Trophoblast cell (in vitro differentiated cells and primary cell): ENCODE results near the gene TCTN2.
A peak's percentile ranks its signal among the peaks of the same experiment; 100 is the strongest.

Source experiments
- DNase-seq, 2 donors: peaks; one replicate each; pipeline ENCODE4 v3.0.0-alpha.2; 2016
- H2AFZ ChIP-seq: 2 replicates; pipeline ENCODE4 v1.6.1; 2013; ENCODE audit warnings: low read length, moderate library complexity, mild to moderate bottlenecking; ENCODE audit not compliant: insufficient read depth, poor library complexity
- H2AK5ac ChIP-seq: 2 replicates; pipeline ENCODE4 v1.6.1; 2013; ENCODE audit warnings: mild to moderate bottlenecking, low read length
- H2BK120ac ChIP-seq: 2 replicates; pipeline ENCODE4 v1.6.1; 2013; ENCODE audit warnings: low read length, mild to moderate bottlenecking, moderate library complexity; ENCODE audit not compliant: insufficient read depth, poor library complexity
- H2BK12ac ChIP-seq: 2 replicates; pipeline ENCODE4 v1.6.1; 2013; ENCODE audit warnings: mild to moderate bottlenecking, low read length, moderate library complexity
- H2BK5ac ChIP-seq: 2 replicates; pipeline ENCODE4 v1.6.1; 2013; ENCODE audit warnings: low read length, low read depth, moderate library complexity, mild to moderate bottlenecking; ENCODE audit not compliant: poor library complexity
- H3K14ac ChIP-seq: 2 replicates; pipeline ENCODE4 v1.6.1; 2013; ENCODE audit warnings: mild to moderate bottlenecking, low read length
- H3K18ac ChIP-seq: 2 replicates; pipeline ENCODE4 v1.6.1; 2013; ENCODE audit warnings: mild to moderate bottlenecking, low read length
- H3K23ac ChIP-seq: 2 replicates; pipeline ENCODE4 v1.6.1; 2013; ENCODE audit warnings: low read length
- H3K27ac ChIP-seq: 2 replicates; pipeline ENCODE4 v1.5.1; 2013; ENCODE audit warnings: low read depth, mild to moderate bottlenecking, inconsistent platforms, low read length, moderate library complexity
- H3K27me3 ChIP-seq: 2 replicates; pipeline ENCODE4 v1.6.1; 2013; ENCODE audit warnings: inconsistent platforms, mild to moderate bottlenecking, low read length, moderate library complexity; ENCODE audit not compliant: insufficient read depth
- H3K36me3 ChIP-seq, 2 experiments: 1 replicate in 1 of 2; 2 replicates in 1 of 2; pipeline ENCODE4 v1.6.1; 2013; ENCODE audit warnings: low read length in 2 of 2, mild to moderate bottlenecking in 2 of 2, moderate library complexity in 1 of 2; ENCODE audit not compliant: insufficient read depth in 2 of 2, control insufficient read depth in 1 of 2
- H3K4ac ChIP-seq: 2 replicates; pipeline ENCODE4 v1.6.1; 2013; ENCODE audit warnings: low read depth, mild to moderate bottlenecking, low read length, moderate library complexity
- H3K4me1 ChIP-seq, 2 experiments: 1 replicate in 1 of 2; 2 replicates in 1 of 2; pipeline ENCODE4 v1.6.1; 2013; ENCODE audit warnings: low read length in 2 of 2, mild to moderate bottlenecking in 2 of 2, moderate library complexity in 1 of 2; ENCODE audit not compliant: insufficient read depth in 2 of 2, control insufficient read depth in 1 of 2
- H3K4me2 ChIP-seq: 2 replicates; pipeline ENCODE4 v1.6.1; 2013; ENCODE audit warnings: inconsistent platforms, mild to moderate bottlenecking, low read length, moderate library complexity
- H3K4me3 ChIP-seq: 2 replicates; pipeline ENCODE4 v1.5.1; 2013; ENCODE audit warnings: mild to moderate bottlenecking, low read depth, low read length, inconsistent platforms
- H3K79me1 ChIP-seq: one replicate; pipeline ENCODE4 v1.6.1; 2013; ENCODE audit warnings: low read length
- H3K79me2 ChIP-seq: 2 replicates; pipeline ENCODE4 v1.6.1; 2013; ENCODE audit warnings: low read length, mild to moderate bottlenecking; ENCODE audit not compliant: control insufficient read depth, insufficient read depth, poor library complexity
- H3K9ac ChIP-seq: 2 replicates; pipeline ENCODE4 v1.6.1; 2013; ENCODE audit warnings: mild to moderate bottlenecking, low read length
- H3K9me3 ChIP-seq: 2 replicates; pipeline ENCODE4 v1.6.1; 2013; ENCODE audit warnings: low read depth, mild to moderate bottlenecking, control low read depth, inconsistent platforms, low read length; ENCODE audit not compliant: insufficient read depth
- H4K12ac ChIP-seq: 2 replicates; pipeline ENCODE4 v1.6.1; 2013; ENCODE audit warnings: low read depth, mild to moderate bottlenecking, low read length, moderate library complexity
- H4K8ac ChIP-seq: 2 replicates; pipeline ENCODE4 v1.6.1; 2013; ENCODE audit warnings: low read depth, mild to moderate bottlenecking, low read length, moderate library complexity
- H4K91ac ChIP-seq: one replicate; pipeline ENCODE4 v1.6.1; 2013; ENCODE audit warnings: low read depth, mild to moderate bottlenecking, low read length, moderate library complexity
- WGBS: extraction: QIAGEN DNeasy Blood & Tissue Kit; methylation state at CpG from one replicate; pipeline ENCODE4 v1.1.7; 2013; ENCODE audit warnings: missing lambda C conversion rate; ENCODE audit not compliant: insufficient read length, insufficient coverage; ENCODE audit errors: extremely low coverage; 5-methylcytosine and 5-hydroxymethylcytosine counted together

The TCTN2 gene

DNA sequence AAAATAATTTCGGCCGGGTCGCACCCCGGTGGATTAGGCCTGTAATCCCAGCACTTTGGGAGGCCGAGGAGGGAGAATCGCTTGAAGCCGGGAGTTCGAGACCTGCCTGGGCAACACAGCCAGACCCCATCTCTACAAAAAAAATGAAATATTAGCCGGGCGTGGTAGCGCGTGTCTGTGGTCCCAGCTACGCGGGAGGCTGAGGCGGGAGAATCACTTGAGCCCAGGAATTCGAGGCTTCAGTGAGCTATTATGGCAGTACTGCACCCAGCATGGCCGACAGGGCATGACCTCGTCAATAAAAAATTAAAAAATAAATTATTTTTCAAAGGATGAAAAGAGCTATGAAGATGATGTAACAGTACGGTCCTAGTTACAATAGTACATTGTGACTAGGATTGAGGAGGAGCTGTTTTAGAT, 36.8 kb upstream of the TCTN2 start:
- H3K4ac ChIP-seq = peak overlapping the region; percentile 98
- H3K4me1 ChIP-seq = peaks cover 0 to 4% of the 10 kb centered on the region in 2 experiments
- H4K8ac ChIP-seq = peak overlapping the region; percentile 97
- peak overlapping the region; percentile 72 for H2AK5ac ChIP-seq
- no peak overlapping the region for H3K23ac ChIP-seq
- peak overlapping the region; percentile 96 for H3K9ac ChIP-seq
- peak overlapping the region; percentile 90 for H3K4me2 ChIP-seq
- peak overlapping the region; percentile 54 for H2BK12ac ChIP-seq
- H3K4me3 ChIP-seq = peak overlapping the region; percentile 94
- peak overlapping the region; percentile 92 for H4K12ac ChIP-seq
- H2BK5ac ChIP-seq = no peak overlapping the region
- H3K79me1 ChIP-seq = peaks cover 7% of the 10 kb centered on the region
- no CpG with 5 or more reads among the region's 19 CpGs for WGBS
- H3K79me2 ChIP-seq = peaks cover 9% of the 10 kb centered on the region
- H3K18ac ChIP-seq = peak overlapping the region; percentile 33
- no peak overlapping the region for H2BK120ac ChIP-seq
- no peaks in the 10 kb centered on the region for H3K9me3 ChIP-seq
- peaks cover 9 to 17% of the 10 kb centered on the region in 2 experiments for H3K36me3 ChIP-seq
- no peaks in the 10 kb centered on the region for H3K27me3 ChIP-seq
- peak overlapping the region; percentile 73 for H4K91ac ChIP-seq
- H3K14ac ChIP-seq = peak overlapping the region; percentile 84
- no peak overlapping the region for H3K27ac ChIP-seq
- no peak for DNase-seq
- no peak overlapping the region for H2AFZ ChIP-seq

DNA sequence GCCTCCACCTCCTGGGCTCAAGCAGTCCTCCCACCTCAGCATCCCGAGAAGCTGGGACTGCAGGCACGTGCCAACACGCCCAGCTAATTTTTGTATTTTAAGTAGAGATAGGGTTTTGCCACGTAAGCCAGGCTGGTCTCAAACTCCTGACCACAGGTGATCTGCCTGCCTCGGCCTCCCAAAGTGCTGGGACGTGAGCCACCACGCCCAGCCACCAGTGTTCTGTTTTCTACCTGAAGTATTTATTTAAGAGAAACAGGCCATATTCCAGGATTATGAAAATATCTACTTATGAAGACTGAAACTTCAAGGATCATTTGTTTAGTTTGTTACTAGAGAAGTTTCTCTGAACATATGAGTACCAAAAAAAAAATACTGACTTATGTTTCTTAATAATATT, 27.0 kb upstream of the TCTN2 start:
- Histone ChIP-seq H3K18ac (peak overlapping the region; percentile 30), H2BK5ac (no peak overlapping the region), H2AK5ac (no peak overlapping the region), H3K9ac (no peak overlapping the region), H4K12ac (no peak overlapping the region), H2BK12ac (no peak overlapping the region), H2BK120ac (no peak overlapping the region), H3K79me2 (no peaks in the 10 kb centered on the region), H3K14ac (no peak overlapping the region), H3K23ac (no peak overlapping the region), H3K4me2 (no peak overlapping the region), H3K27ac (no peak overlapping the region), H3K27me3 (no peaks in the 10 kb centered on the region), H3K4me1 (peaks cover 1 to 4% of the 10 kb centered on the region in 2 experiments), H3K36me3 (peaks cover 27 to 35% of the 10 kb centered on the region in 2 experiments), H3K4me3 (no peak overlapping the region), H3K4ac (no peak overlapping the region), H3K9me3 (no peaks in the 10 kb centered on the region), H2AFZ (no peak overlapping the region), H4K8ac (no peak overlapping the region), H4K91ac (no peak overlapping the region), H3K79me1 (no peaks in the 10 kb centered on the region)
- DNase-seq = no peak
- no CpG with 5 or more reads among the region's 7 CpGs for WGBS

DNA sequence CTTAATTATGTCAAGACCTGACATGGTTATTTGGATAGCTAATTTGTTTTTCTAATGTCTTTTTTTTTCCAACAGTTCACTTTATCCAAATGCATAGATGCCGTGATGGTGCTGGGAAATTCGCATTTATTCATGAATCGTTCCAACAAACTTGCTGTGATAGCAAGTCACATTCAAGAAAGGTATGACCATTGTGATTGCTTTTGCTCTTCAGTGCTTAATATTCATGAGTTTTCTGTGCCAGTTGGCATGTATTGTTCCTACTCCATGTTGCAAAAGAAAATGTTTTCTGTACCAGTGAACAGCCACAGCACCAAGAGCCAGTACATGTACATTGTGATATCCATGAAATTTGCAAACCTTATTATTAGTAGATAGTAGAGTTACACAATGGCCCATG, 25.5 kb upstream of the TCTN2 start:
- peaks cover 28 to 39% of the 10 kb centered on the region in 2 experiments for H3K36me3 ChIP-seq
- no peak overlapping the region for H4K91ac ChIP-seq
- no peak overlapping the region for H3K23ac ChIP-seq
- no peak overlapping the region for H3K4me3 ChIP-seq
- H3K4ac ChIP-seq = no peak overlapping the region
- no peak overlapping the region for H2BK120ac ChIP-seq
- no peak overlapping the region for H3K4me2 ChIP-seq
- H3K79me2 ChIP-seq = no peaks in the 10 kb centered on the region
- H3K9ac ChIP-seq = no peak overlapping the region
- WGBS = no CpG with 5 or more reads among the region's 3 CpGs
- no peak for DNase-seq
- no peaks in the 10 kb centered on the region for H3K79me1 ChIP-seq
- H3K14ac ChIP-seq = no peak overlapping the region
- H2BK12ac ChIP-seq = no peak overlapping the region
- H4K8ac ChIP-seq = no peak overlapping the region
- no peak overlapping the region for H3K18ac ChIP-seq
- no peaks in the 10 kb centered on the region for H3K27me3 ChIP-seq
- H2BK5ac ChIP-seq = no peak overlapping the region
- peaks cover 0 to 1% of the 10 kb centered on the region in 2 experiments for H3K4me1 ChIP-seq
- no peak overlapping the region for H4K12ac ChIP-seq
- no peaks in the 10 kb centered on the region for H3K9me3 ChIP-seq
- no peak overlapping the region for H3K27ac ChIP-seq
- no peak overlapping the region for H2AK5ac ChIP-seq
- H2AFZ ChIP-seq = no peak overlapping the region

DNA sequence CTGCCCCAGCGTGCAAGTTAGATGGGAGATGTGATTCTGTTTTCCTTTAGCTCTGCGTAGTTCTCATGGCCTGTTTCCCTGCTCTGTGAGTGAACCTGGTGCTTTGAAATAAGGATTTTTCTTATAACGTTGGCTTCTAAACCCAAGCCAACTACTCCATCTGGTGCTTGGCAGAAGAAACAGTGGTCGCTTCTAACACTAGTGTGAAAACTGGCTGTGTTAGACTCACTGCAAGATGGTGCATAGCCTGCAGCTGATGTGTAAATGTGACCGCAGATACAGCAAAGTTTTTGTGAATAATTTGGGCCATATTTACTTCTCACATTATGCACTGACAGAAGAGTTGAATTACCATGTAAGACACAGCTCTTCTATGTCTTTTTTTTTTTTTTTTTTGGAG, 25.0 kb upstream of the TCTN2 start:
- H3K23ac ChIP-seq = no peak overlapping the region
- H3K27me3 ChIP-seq = no peaks in the 10 kb centered on the region
- no peaks in the 10 kb centered on the region for H3K79me1 ChIP-seq
- no peak overlapping the region for H3K4ac ChIP-seq
- H3K9me3 ChIP-seq = no peaks in the 10 kb centered on the region
- no peak overlapping the region for H3K4me3 ChIP-seq
- H2BK120ac ChIP-seq = no peak overlapping the region
- H4K8ac ChIP-seq = no peak overlapping the region
- WGBS = no CpG with 5 or more reads among the region's 5 CpGs
- H2AK5ac ChIP-seq = no peak overlapping the region
- no peak overlapping the region for H3K9ac ChIP-seq
- H2BK5ac ChIP-seq = no peak overlapping the region
- H3K4me1 ChIP-seq = peaks cover 0 to under 1% of the 10 kb centered on the region in 2 experiments
- H3K79me2 ChIP-seq = no peaks in the 10 kb centered on the region
- H3K36me3 ChIP-seq = peaks cover 28 to 39% of the 10 kb centered on the region in 2 experiments
- H3K14ac ChIP-seq = no peak overlapping the region
- DNase-seq = no peak
- H2AFZ ChIP-seq = no peak overlapping the region
- no peak overlapping the region for H2BK12ac ChIP-seq
- no peak overlapping the region for H3K4me2 ChIP-seq
- no peak overlapping the region for H3K27ac ChIP-seq
- H4K91ac ChIP-seq = no peak overlapping the region
- no peak overlapping the region for H3K18ac ChIP-seq
- no peak overlapping the region for H4K12ac ChIP-seq
